ENCODE measurements around the gene RGMA. TPM values are rescaled to one million over a fixed set of nuclear protein-coding genes. Genes with fewer than 3 reads are reported as not detected.

RGMA gene
- total and polyA plus RNA-seq, 2 donors (not counting 3 experiments of a cell fraction or from before 2014, with no cell fraction given), result 0.06 to 0.13 TPM

DNA sequence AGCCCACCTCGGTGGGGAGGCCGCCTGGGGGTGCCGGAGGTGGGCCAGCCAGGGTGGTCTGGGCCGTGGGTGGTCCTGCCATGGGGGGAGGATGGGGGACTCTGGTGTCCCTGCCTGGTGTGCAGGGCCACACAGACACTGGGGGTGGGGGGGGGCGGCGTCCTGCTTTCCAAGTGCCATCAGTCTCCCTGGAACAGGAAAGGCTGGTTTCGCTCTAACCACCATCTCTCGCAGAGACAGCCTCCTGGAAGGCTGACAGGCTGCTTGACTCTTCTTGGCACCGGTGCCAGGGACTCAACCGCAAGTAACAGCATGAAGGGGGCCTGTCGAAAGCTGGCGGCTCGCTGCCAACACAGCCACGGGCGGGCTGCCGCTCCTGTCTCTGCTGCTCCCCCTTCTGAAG lies 40.3 kb downstream of the RGMA start:
- ChIA-PET POLR2A (no interaction called here), CTCF (no interaction called here)
- dilution Hi-C loops (cut with MboI; ENCODE audit: extremely low pct_ligation_motif_present, low sequenced_read_pairs), result no loop called here
- Histone ChIP-seq H4K20me1 (replicated peaks; ENCODE audit: control insufficient read depth, extremely low read depth, insufficient read depth, low read length) (no peaks in the 10 kb centered on the region), H3K27ac (ENCODE audit: insufficient read depth, low read depth, low read length) (no peak overlapping the region), H3K36me3 (ENCODE audit: control insufficient read depth in 2 of 2, extremely low read depth in 1 of 2, insufficient read depth in 2 of 2, low read length in 2 of 2) (no peaks in the 10 kb centered on the region), H2AFZ (ENCODE audit: low read depth, low read length) (no peak overlapping the region), H3K4me3 (replicated peaks in 1 of 3; ENCODE audit: insufficient read depth in 1 of 3, low read depth in 1 of 3, low read length in 3 of 3) (no peak overlapping the region), H3K9me3 (replicated peaks; ENCODE audit: control insufficient read depth, insufficient read depth, low read length) (no peaks in the 10 kb centered on the region), H3K9ac (replicated peaks; ENCODE audit: extremely low read depth, insufficient read depth, low read length) (no peak overlapping the region), H3K27me3 (ENCODE audit: control insufficient read depth in 2 of 2, insufficient read depth in 2 of 2, low read length in 2 of 2) (no peaks in the 10 kb centered on the region), H3K4me2 (ENCODE audit: insufficient read depth, low read length) (no peak overlapping the region), H3K9me1 (replicated peaks; ENCODE audit: control insufficient read depth, extremely low read depth, insufficient read depth, low read length) (no peaks in the 10 kb centered on the region), H3K4me1 (ENCODE audit: control insufficient read depth, extremely low read depth, insufficient read depth, low read length) (no peaks in the 10 kb centered on the region), H3K79me2 (ENCODE audit: control insufficient read depth, insufficient read depth, low read length) (no peaks in the 10 kb centered on the region)
- FAIRE-seq (no peak), DNase-seq (ENCODE audit: low read depth, low spot score) (no peak)
- TF ChIP-seq, protein P1, sequence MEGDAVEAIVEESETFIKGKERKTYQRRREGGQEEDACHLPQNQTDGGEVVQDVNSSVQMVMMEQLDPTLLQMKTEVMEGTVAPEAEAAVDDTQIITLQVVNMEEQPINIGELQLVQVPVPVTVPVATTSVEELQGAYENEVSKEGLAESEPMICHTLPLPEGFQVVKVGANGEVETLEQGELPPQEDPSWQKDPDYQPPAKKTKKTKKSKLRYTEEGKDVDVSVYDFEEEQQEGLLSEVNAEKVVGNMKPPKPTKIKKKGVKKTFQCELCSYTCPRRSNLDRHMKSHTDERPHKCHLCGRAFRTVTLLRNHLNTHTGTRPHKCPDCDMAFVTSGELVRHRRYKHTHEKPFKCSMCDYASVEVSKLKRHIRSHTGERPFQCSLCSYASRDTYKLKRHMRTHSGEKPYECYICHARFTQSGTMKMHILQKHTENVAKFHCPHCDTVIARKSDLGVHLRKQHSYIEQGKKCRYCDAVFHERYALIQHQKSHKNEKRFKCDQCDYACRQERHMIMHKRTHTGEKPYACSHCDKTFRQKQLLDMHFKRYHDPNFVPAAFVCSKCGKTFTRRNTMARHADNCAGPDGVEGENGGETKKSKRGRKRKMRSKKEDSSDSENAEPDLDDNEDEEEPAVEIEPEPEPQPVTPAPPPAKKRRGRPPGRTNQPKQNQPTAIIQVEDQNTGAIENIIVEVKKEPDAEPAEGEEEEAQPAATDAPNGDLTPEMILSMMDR (IDR thresholded peaks at IDR 0.05; ENCODE audit: extremely low read depth in 1 of 2, insufficient read depth in 1 of 2, low read depth in 1 of 2, low read length in 2 of 2), result no peak
- TF ChIP-seq FOS (IDR thresholded peaks at IDR 0.05; ENCODE audit: borderline replicate concordance, insufficient read depth, low read length) (no peak), JUN (IDR thresholded peaks at IDR 0.05; ENCODE audit: borderline replicate concordance, insufficient read depth, insufficient read length, low read depth) (no peak), GATA2 (IDR thresholded peaks at IDR 0.05; ENCODE audit: insufficient read depth, insufficient read length, low read depth, low read length) (no peak)
- TF ChIP-seq, protein P2, sequence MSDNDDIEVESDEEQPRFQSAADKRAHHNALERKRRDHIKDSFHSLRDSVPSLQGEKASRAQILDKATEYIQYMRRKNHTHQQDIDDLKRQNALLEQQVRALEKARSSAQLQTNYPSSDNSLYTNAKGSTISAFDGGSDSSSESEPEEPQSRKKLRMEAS (IDR thresholded peaks at IDR 0.05; ENCODE audit: insufficient read depth, insufficient read length), result no peak
- no TSS peak for BruUV-seq (replicated peaks)
- intact Hi-C loops (cut with micrococcal nuclease), result no loop called here

DNA sequence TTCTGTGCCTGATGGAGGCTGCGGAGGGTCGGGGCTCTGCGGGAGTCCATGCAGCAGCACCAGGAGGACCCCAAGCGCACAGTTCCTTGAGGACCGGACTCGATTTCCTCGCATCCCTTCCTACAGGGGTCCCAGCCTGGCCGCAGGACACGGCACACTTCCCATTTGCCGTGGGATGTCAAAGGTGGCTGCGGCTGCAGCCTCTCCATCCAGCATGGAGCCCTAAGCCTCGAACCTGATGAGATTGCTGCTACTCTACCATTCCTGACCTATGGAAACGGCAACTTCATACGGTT lies 40.6 kb downstream of the RGMA start:
- no peaks in the 10 kb centered on the region for H3K27me3 ChIP-seq (ENCODE audit: control insufficient read depth in 2 of 2, insufficient read depth in 2 of 2, low read length in 2 of 2)
- BruUV-seq (replicated peaks), result no TSS peak
- CTCF ChIA-PET, result no interaction called here

More for the DNA sequence above, 40.6 kb downstream of the RGMA start:
- FAIRE-seq, result no peak
- H2AFZ ChIP-seq (ENCODE audit: low read depth, low read length), result no peak overlapping the region
- dilution Hi-C loops (cut with MboI; ENCODE audit: extremely low pct_ligation_motif_present, low sequenced_read_pairs), result no loop called here
- H3K79me2 ChIP-seq (ENCODE audit: control insufficient read depth, insufficient read depth, low read length), result no peaks in the 10 kb centered on the region
- no peaks in the 10 kb centered on the region for H3K36me3 ChIP-seq (ENCODE audit: control insufficient read depth in 2 of 2, extremely low read depth in 1 of 2, insufficient read depth in 2 of 2, low read length in 2 of 2)
- TF ChIP-seq, protein P2 (IDR thresholded peaks at IDR 0.05; ENCODE audit: insufficient read depth, insufficient read length), result no peak
- no peak for TF ChIP-seq GATA2 (IDR thresholded peaks at IDR 0.05; ENCODE audit: insufficient read depth, insufficient read length, low read depth, low read length)
- TF ChIP-seq, protein P1 (IDR thresholded peaks at IDR 0.05; ENCODE audit: extremely low read depth in 1 of 2, insufficient read depth in 1 of 2, low read depth in 1 of 2, low read length in 2 of 2), result no peak
- TF ChIP-seq MYC (IDR thresholded peaks at IDR 0.05; ENCODE audit: low read depth, low read length), result no peak
- no peak for TF ChIP-seq POLR2AphosphoS5 (IDR thresholded peaks at IDR 0.05; ENCODE audit: insufficient read depth, low read depth, low read length)
- no peak for TF ChIP-seq EZH2 (IDR thresholded peaks at IDR 0.05; ENCODE audit: borderline replicate concordance, low read depth, low read length, severe bottlenecking)
- TF ChIP-seq POLR2A (IDR thresholded peaks at IDR 0.05; ENCODE audit: low read depth, low read length), result no peak
- TF ChIP-seq FOS (IDR thresholded peaks at IDR 0.05; ENCODE audit: borderline replicate concordance, insufficient read depth, low read length), result no peak
- TF ChIP-seq JUN (IDR thresholded peaks at IDR 0.05; ENCODE audit: borderline replicate concordance, insufficient read depth, insufficient read length, low read depth), result no peak
- no peak overlapping the region for H3K27ac ChIP-seq (ENCODE audit: insufficient read depth, low read depth, low read length)
- no peak overlapping the region for H3K4me2 ChIP-seq (ENCODE audit: insufficient read depth, low read length)
- no peaks in the 10 kb centered on the region for H3K9me1 ChIP-seq (replicated peaks; ENCODE audit: control insufficient read depth, extremely low read depth, insufficient read depth, low read length)
- POLR2A ChIA-PET, result no interaction called here
- no peak for DNase-seq (ENCODE audit: low read depth, low spot score)
- H3K4me1 ChIP-seq (ENCODE audit: control insufficient read depth, extremely low read depth, insufficient read depth, low read length), result no peaks in the 10 kb centered on the region
- no peak overlapping the region for H3K9ac ChIP-seq (replicated peaks; ENCODE audit: extremely low read depth, insufficient read depth, low read length)
- H4K20me1 ChIP-seq (replicated peaks; ENCODE audit: control insufficient read depth, extremely low read depth, insufficient read depth, low read length), result no peaks in the 10 kb centered on the region
- H3K9me3 ChIP-seq (replicated peaks; ENCODE audit: control insufficient read depth, insufficient read depth, low read length), result no peaks in the 10 kb centered on the region
- no peak overlapping the region for H3K4me3 ChIP-seq (replicated peaks in 1 of 3; ENCODE audit: insufficient read depth in 1 of 3, low read depth in 1 of 3, low read length in 3 of 3)
- intact Hi-C loops (cut with micrococcal nuclease), result no loop called here
